Left renal pelvis (tissue), 4 donors: ENCODE results near the gene ADCY1. TPM values are rescaled to one million over a fixed set of nuclear protein-coding genes. Genes with fewer than 3 reads are reported as not detected.
"Not testable (repeated sequence)": the region's sequence is repeated elsewhere in the genome, so short reads cannot be mapped to it uniquely, and the experiment has no call there.

Experiments used
- DNase-seq, 4 donors: peaks; one replicate each; pipeline ENCODE4 v3.0.0-alpha.2; 2013; ENCODE audit warnings: low read depth in 4 of 4, low spot score in 3 of 4
- polyA plus RNA-seq, 4 donors: library from polyadenylated mRNA; unstranded; fragments of 120-200 nt; gene quantifications; one replicate each; pipeline ENCODE4 v1.2.1, GENCODE V29; 2013; ENCODE audit not compliant: insufficient read length in 4 of 4

Gene ADCY1
- polyA plus RNA-seq = 1 to 10 TPM; 2.8 to 5.5 (median 3.4) TPM

DNA sequence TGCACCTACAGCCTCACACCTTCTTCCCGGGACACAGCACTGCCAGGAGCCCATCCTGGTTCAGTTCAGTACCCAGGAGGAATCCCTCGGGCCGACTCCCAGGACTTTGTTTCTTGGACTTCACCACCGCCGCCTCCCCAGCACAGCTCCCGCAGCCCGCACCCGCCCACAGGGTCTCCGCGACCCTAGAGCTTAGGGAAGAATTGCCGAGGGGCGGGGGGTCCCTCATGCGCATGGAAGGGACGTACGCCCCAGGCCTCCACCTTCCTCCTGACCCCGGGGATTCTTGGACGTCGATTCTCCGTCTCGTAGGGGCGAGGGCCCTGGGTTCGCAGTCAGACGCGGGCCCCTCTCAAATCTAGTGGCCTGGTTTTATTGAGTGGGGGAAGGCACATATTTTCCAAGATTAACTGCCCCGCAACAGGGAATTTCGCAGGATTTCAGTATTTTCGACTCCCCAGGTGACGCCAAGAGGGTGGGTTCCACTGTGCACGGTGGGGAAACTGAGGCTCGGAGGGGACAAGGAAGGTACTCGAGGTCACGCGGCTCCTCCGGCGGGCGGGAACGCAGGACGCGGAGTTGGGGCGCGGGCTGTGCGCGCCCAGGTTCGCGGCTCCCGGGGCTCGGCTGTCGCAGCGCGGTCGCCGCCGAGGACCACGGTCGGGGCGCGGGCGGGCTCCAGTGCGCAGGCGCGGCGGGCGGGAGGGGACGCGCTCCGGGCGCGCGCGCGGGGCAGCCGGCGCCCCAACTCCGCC is at the start of gene ADCY1:
Gene ADCY1, plus strand, starts transcription at position 708 of the 755 bp plus-strand sequence. CDS start 176 bp downstream, outside the sequence.
- no peak for DNase-seq

GRCh38 chr7:45524445-45524844 is 49.7 kb upstream of the ADCY1 start:
- no peak for DNase-seq

GRCh38 chr7:45525057-45525456 is 49.1 kb upstream of the ADCY1 start:
- DNase-seq = no peak

GRCh38 chr7:45543473-45543872 is 30.7 kb upstream of the ADCY1 start:
- no peak for DNase-seq

DNA sequence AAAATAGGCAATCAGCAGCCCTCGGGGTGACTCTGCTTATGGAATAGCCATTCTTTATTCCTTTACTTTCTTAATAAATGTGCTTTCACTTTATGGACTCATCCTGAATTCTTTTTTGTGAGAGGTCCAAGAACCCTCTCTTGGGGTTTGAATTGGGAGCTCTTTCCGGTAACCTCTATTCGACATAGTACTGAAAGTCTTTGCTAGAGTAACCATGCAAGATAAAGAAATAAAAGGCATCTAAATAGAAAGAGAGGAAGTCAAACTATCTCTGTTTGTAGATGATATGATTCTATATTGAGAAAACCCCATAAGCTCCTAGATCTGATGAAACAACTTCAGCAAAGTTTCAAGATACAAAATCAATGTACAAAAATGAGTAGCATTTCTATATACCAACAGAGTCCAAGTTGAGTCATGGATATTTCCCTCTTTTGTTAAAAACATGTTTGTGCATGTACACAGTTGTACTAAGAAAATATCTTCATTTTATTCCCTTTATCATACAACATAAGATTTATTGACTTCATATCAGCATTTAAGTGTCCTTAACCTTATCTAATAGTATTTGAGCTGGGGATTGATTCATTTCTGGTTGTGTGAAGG is 29.0 kb upstream of the ADCY1 start:
- not testable (repeated sequence) for DNase-seq

GRCh38 chr7:45548917-45549316 is 25.3 kb upstream of the ADCY1 start:
- DNase-seq = not testable (repeated sequence)

- no peak for DNase-seq
Observed at GRCh38 chr7:45563401-45563800, 10.8 kb upstream of the ADCY1 start.

DNA sequence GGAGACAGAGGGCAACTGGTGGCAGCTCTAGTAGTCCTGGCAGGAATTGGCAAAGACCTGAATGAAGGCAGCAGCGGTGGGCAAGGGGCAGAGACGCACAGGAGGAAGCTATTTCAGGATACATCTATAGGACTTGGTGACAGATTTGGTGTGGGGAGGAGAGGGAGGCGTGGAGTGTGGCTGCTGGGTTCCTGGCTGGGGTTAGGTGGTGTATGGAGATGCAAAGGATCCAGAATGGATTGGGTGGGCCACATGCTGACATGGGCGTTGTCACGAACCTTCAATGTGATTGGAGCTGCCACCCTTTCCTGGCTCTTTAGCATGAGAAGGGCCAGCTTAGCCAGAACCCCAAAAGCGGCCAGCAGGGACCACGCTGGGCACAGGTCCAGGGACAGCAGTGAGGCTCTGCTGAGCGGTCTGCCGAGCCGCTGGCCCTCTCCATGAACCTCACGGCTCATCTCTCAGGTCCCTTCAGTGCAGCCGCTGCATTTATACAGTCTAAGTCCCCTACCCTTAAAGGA is 10.2 kb upstream of the ADCY1 start:
- DNase-seq = no peak

- no peak for DNase-seq
Observed at GRCh38 chr7:45564485-45564884, 9.7 kb upstream of the ADCY1 start.

DNA sequence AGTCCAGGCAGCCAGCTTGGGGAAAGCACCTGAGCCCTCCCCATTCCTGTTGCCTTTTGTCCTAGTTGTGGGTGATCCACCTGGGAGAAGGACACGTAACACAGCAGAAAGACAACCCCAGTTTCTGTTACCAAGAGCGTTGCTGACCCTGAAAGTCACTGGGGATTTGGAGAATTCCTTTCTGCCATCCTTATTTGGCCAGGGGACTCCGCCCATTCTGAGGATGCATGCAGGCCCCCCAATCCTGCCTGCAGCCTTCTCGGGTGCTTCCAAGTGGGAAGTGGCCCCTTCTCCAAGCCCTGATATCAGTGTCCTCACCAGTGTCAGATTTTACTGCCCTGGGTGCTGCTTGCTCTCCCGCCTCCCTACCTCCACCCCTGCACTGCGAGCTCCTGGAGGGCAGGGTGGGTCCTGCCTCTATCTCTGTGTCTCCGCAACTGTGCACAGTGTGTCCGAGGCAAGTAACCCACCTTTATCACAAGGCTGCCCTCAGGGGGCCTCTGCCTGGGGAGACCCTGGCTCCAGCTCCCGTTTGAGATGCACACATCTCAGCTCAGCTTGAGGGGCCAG is 9.2 kb upstream of the ADCY1 start:
- no peak for DNase-seq

GRCh38 chr7:45566386-45566785 is 7.8 kb upstream of the ADCY1 start:
- no peak for DNase-seq

GRCh38 chr7:45566961-45567360 is 7.2 kb upstream of the ADCY1 start:
- no peak for DNase-seq

DNA sequence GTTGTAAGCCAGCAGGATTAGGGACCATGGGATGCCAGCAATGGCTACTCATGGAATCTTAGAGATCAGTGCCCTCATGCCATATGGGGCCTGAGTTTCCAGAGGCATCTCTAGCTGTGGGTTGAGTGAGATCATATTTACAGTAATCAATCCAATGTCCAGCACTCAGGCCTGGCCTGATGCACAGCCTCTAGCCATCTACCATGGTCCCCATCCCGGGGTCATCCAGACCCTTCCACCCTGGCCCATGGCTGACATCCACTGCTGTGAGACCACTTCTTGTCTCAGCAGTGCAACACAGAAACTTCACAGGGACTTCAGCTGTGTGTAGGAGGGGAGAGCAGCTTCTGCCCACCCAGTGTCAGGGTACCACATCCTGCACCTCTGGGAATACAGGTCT is 6.5 kb upstream of the ADCY1 start:
- no peak for DNase-seq

- no peak for DNase-seq
Observed at GRCh38 chr7:45568536-45569289, 5.5 kb upstream of the ADCY1 start.

GRCh38 chr7:45569290-45569685 is 4.9 kb upstream of the ADCY1 start:
- DNase-seq = no peak

- DNase-seq = no peak
Observed at GRCh38 chr7:45570797-45571196, 3.4 kb upstream of the ADCY1 start.

- DNase-seq = no peak
Observed at GRCh38 chr7:45573204-45573603, 964 bp upstream of the ADCY1 start.

- DNase-seq = no peak
Observed at GRCh38 chr7:45574416-45574668, 174 bp downstream of the ADCY1 start.

GRCh38 chr7:45574669-45575500 is 717 bp downstream of the ADCY1 start:
- DNase-seq = peak in 1 of 4 donors; percentile 28

DNA sequence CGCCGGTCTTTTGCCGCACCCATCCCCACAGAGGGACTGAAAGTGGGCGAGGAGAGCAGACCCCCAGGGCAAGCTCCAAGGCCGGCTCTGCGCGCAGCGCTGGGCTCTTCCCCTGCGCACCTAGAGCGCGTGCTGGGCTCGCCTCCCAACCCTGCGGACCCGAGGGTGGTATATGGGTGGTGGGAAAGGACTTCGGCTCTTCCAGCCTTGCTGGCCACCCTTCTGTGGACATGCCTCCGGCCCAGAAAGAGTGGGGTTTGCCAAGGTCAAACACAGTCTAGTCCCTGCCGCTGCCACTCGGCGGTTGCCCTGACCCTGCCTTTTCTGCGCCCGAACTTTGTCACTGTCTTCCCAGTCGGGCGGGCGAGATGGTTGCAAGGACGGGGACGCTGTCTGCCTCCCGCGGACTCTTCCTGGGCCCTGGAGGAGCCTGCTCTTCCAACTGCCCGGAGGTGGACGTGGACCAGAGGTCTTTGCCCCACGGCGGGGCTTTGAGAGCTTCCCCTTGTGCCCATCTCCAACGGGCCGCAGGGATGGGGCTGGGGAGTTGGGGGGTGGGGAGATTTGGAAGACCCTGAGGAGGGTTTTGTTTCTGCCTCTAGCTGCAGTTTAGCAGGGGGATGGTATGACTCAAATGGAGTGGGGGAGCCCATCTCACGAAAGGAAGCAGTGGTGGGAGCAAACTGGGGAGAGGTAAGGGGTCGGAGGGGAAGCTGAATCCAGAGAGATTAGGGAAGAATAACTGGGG is 1.5 kb downstream of the ADCY1 start:
- no peak for DNase-seq
